Stimulated activated CD4-positive, alpha-beta T cell treated with anti-CD3 and anti-CD28 coated beads, TNF-alpha, amount 100 ng/mL, for 24 hours (primary cell): ENCODE data around the gene CRYL1.
A peak's percentile ranks its signal among the peaks of the same experiment; 100 is the strongest.
"Not testable (repeated sequence)": the region's sequence is repeated elsewhere in the genome, so short reads cannot be mapped to it uniquely, and the experiment has no call there.

Experiments
- DNase-seq, 3 experiments: peaks; one replicate each; pipeline ENCODE4 v3.0.0-alpha.2; 2020; ENCODE audit warnings: low read depth in 3 of 3

CRYL1 gene

DNA sequence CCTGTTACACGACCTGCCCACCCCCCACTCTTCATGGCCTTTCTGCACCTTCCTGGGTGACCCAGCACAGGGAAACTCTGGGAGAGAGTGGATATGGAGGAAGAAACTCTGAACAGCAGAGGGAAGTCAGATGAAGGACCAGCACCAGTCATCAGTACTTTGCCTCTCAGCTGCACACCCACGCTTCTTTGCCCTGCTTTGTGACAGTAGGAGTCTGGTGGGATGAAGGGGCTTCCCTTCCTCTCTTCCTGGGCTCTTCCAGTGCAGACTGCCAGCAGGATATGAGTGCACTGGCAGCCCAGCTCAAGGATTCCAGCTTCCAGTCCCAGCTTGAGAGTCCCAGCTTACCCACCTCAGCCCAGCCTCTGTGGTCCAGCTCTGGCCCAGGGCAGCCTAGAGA lies 68.9 kb downstream of the CRYL1 start:
- no peak for DNase-seq

DNA sequence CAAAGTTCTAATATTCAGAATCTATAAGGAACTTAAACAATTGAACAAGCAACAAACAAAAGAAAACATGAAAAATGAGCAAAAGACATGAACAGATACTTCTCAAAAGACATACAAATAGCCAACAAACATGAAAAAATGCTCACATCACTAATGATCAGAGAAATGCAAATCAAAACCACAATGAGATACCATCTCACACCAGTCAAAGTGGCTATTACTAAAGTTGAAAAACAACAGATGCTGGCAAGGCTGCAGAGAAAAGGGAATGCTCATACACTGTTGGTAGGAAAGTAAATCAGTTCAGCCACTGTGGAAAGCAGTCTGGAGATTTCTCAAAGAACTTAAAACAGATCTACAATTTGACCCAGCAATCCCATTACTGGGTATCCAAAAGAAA lies 74.3 kb downstream of the CRYL1 start:
- no peak for DNase-seq

DNA sequence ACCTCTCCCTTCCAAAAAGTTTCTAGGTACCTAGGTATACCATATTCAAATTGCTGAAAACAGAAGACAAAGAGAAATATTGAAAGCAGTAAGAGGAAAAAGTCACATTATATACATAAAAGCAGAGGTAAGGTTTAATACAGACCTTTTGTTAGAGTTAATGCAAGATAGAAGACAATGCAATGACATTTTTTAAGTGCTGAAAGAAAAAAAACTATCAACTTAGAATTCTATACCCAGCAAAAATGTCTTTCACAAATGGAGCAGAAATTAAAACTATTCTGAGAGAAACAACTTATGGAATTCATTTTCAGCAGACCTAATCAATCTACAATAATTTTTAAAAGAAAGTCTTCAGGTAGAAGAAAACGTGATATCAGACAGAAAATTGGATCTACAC lies 77.2 kb downstream of the CRYL1 start:
- no peak for DNase-seq

DNA sequence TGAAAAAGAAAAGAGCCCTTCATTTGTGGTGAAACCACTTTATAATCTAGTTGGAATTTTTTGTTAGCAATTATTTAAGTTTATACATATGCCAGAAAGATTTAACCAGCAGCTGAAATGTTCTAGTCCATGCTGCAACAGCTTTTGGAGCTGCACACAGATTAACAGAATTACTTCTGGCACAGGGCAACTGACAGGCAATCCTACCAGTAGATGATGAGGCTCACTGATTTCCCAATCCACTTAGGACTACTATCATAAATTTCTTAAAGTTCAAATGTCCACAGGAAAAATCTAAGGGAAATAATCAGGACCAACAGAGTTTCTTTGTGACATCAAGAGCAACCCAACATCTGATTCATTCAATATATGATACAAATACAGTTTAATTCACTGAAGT lies 78.8 kb downstream of the CRYL1 start:
- DNase-seq = no peak

DNA sequence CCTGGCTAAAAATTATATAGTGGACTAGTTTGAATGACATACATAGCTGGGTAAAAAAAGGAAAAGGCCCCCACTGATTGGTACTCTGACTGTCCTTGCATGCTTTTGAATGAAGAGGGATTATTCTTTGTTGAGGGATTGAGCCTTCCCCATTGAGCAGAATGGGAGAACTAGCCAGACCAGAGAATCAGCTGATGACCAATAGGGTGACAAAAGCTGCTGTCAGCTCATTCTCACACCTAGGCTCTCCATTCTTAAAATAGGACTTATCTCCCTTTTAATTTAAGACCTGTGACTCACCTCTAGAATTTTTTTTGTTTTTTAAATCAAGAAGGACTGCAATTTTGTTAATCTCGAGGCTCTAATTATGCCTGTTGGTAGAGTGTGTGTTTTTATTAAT lies 79.3 kb downstream of the CRYL1 start:
- DNase-seq = no peak

DNA sequence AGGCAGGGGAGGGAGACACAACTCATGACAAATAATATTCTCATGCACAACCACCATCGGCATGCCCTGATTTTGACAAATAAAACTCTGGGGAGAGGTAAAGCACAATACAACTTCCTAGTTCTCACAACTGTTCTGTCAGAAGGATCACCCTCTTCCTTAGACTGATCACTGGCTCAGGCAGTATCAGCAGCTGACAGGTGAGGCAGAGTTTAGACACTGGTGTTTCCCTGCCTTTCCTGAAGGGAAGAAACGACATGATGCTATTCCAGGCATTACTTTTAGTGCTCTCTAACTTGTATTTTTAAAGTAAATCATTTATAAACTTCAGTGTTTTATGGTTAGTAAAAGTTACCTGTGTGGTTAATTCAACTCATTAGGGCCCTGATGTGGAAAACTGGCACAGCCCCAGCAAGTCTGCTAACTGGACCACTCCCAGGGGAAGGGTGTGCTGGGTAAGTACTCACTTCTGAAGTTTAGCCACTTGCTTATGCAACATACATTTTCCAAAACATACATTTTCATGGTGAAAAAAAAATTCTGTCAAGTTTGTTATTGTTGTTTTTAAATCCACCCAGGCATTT lies 82.8 kb downstream of the CRYL1 start:
- DNase-seq = no peak

DNA sequence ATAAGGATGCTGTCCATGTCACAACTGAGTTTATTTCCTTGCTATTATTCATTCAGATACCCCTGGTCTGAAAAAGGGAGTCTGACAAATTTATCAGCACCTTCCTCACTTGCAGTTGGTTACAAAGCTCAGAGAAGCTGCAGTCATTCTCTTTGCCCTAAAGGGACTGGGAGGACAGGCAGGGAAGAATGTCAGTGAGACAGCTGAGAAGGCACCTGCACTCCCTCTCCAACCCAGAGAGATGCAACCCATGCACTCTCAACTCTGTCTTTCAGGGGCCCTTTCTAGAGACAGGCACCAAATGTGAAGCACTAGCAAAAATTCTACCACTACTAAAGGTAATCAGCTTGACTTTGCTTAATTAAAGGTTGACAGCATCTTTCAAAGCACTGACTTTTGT lies 83.3 kb downstream of the CRYL1 start:
- DNase-seq = no peak

DNA sequence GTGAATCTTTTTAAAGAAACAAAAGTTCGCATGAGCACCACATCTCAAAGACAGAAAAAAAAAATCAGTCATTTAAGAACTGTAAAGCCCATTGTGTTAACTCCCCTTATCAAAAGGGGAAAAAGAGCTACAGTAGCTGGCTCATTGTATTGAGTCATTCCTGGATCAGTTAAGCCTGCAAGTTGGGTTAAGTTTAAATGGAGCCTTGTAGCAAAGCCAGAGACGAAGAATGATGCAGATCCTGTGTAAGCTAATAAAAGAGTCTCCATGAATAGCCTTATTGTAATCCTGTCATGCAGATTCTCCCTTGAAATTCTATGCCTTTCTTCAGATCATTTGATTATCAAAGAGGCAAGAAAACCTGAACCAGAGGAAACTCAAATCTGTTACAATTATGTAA lies 83.8 kb downstream of the CRYL1 start:
- no peak for DNase-seq

DNA sequence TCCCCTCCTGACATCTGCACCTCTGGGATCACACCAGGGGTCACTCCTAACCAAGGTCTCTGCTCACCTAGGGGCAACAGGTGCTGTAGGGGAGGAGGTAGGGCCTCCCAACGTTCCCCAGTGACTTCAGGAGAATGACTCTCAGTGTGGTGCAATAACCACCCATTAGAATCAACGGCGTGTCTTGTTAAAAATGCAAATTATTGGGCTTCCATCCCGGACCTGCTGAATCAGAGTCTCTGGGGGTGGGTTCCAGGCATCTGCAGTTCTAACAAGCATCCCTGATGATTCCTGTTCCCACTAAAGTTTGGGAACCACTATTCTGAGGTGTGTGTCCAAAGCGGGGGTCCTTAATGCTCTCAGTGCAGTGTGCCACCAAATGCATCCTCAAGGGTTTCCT lies 84.6 kb downstream of the CRYL1 start:
- no peak for DNase-seq

DNA sequence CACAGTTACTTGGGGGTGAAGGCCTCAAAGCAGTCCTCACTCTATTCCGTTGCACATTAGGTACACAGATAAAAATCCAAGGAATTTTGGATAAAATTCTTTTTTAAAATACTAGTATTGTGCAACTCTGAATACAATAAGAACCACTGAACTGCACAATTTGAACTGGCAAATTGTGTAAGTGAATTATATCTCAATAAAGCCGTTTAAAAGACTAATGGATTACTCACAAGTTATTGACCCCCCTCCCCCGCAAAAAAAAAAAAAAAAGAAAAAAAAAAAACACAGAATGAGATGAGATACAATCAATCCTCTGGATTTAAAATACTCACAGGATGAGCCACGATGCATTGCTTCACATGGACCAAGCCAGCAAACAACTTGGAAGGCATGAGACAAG lies 86.4 kb downstream of the CRYL1 start:
- no peak for DNase-seq

DNA sequence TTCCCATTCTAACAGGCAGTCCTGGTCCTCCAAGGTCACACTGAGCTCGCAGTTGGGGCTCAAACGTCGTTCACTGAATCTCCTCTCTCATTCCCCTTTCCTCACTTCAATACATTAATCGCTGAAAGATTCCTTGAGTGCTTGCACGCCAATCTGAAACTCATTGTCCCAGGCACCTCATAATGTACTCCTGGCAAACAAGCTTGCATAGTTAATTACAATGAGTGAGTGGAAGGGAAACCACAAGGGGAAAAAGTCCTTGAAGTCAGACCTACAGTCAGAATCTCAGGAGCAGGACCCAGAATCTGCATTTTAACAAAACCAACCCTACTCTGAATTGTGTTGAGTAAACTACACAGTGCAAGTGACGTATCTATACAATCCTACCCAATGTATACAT lies 86.9 kb downstream of the CRYL1 start:
- no peak for DNase-seq

DNA sequence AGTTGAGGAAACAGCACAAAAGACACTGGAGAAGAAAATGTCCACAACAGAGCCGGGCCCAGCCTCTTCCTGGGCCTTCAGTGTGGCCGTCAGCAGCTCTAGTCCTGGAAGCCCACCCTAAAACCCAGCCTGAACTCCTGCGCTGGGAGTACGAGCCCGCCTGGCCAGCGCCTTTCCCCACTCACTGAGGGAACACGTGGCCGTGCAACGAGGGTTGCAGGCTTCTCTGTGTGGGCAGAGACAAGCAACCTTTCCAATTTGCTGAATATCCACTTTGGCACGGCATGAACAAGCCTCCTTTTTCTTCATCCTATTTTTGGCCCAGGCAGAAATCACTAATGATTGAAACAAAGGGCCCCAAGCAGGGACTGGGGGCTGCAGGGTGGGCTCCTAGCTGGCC lies 89.2 kb downstream of the CRYL1 start:
- DNase-seq = no peak

DNA sequence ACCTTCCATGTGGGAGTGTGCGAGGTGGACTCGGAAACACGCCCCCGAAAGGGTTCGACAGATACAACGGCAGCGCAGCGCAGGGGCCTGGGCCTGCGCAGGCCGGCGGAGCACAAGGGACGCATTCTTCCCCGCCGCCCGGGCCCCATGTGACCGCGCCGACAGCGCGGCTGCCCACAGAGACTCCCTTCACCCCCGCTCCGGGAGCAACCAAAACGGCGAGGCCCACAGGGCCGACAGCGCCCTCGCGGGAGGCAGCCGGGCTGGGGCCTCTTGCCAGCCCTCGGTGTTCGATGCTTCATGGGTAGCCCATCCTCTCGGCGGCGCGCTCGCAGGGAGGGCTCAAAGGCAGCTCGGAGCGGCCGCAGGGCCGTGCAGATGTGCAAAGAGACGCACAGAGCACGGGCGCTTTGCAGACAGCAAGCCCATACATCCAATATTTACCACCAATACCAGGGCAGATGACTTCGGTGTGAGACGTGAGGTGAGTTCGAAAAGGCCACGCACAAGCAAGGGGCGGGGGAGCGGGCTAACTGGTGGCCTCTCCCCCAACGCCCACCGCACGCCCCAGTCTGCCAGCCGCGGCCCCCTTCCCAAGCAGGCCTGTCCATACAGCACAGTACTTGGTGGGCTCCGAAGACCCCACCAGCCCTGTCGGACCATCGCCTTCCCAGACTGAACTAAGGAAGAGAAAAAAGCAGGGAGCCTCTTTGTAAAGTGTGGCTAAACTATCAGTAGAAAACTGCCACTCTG lies 89.9 kb downstream of the CRYL1 start:
- DNase-seq = no peak

DNA sequence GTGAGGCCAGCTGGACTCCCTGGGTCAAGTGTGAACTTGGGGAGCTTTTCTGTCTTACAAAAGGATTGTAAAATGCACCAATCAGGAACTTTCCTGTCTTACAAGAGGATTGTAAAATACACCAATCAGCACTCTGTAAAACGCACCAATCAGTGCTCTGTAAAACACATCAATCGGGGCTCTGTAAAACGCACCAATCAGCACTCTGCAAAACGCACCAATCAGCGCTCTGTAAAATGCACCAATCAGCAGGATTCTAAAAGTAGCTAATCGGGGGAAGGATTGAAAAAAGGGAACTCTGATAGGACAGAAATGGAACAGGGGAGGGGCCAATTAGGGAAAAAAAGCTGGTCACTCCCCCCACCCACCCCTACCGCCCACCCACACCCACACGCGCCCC lies 91.4 kb downstream of the CRYL1 start:
- DNase-seq = not testable (repeated sequence)

DNA sequence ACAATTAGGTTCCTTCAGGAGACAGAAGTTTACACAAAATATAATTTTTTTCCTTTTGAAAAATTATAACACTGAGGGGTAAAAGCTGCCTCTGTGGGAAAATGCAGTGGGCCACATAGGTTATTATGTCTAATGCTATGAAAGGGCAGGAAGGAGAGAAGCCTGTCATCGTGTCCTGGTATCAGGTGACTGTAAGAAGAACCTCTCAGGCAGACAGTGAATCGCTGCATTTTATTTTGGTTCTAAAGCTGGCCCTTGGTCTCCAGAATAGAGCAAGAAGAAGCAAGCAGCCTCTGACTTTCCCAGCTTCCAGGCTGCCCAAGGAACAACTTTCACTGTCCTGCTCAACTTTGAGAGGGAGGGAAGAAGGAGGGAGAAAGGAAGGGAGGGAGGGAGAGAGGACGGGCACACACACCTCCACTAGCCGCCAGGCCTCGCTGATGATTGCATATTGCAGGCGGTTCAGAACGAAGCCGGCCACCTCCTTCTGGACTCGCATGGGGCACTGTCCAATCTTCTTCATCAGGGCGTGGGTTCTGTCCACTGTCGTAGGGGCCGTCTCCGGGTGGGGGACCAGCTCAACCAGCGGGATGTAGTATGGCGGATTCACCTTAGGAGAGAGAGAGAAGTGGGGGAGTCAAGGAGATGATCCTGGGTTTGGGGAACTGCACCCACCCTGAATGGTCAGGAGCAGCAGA lies 93.8 kb downstream of the CRYL1 start:
- DNase-seq = no peak

DNA sequence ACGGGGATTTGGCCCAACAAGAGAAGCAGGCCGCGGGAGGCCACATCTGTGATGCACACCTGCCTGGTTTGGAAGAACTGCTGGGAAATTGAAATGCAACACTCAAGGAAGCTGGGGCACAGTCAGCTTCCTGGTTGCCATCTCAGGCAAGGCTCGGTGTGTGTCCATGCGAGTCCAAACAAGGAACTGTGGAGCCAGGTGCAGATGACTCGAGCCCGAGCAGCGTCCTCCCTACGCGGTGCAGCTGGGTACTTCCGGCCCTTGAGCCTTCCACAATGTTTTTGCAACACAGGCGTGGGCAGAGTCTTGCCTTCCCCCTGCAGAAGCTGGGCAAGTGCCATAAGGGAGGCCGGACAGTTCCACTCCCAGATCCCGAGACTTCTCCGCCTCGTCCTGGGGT lies 94.6 kb downstream of the CRYL1 start:
- DNase-seq = no peak

DNA sequence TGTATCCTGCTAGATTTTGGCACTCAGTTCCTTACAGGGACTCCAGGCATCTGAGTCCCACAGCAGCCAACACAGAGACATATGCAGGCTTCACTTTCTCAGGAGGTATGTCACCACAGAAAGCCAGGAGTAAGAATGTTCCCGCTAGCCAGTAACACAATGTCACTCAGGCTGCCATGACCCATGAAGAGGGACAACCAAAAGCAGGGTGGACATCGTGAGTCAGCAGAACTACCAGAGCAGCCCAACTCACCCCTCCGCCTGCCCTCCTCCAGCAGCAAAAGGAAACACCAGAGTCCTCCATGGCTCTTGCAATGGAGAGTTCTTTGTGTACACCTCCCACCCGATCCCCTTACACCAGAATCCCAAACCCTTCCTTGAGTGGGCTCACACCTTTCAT lies 95.4 kb downstream of the CRYL1 start:
- no peak for DNase-seq

DNA sequence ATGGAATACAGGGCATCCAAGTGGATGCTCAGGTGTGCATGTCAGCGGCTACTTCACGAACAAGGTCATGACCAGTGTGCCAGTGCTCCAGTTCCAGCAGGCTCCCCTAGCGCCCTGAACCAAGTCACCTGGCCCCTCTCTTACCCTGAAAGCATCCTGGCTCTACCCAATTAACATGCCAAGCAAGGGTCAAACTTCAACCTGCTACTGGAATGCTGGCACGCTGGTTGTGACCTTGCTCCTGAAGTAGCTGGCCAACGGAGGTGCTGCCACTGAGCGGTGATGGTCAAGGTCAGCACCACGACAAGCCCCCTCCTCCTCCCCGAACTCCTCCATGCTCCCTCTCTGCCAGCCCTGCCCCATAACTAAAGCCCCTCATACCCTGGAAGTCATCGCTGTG lies 96.0 kb downstream of the CRYL1 start:
- no peak for DNase-seq

DNA sequence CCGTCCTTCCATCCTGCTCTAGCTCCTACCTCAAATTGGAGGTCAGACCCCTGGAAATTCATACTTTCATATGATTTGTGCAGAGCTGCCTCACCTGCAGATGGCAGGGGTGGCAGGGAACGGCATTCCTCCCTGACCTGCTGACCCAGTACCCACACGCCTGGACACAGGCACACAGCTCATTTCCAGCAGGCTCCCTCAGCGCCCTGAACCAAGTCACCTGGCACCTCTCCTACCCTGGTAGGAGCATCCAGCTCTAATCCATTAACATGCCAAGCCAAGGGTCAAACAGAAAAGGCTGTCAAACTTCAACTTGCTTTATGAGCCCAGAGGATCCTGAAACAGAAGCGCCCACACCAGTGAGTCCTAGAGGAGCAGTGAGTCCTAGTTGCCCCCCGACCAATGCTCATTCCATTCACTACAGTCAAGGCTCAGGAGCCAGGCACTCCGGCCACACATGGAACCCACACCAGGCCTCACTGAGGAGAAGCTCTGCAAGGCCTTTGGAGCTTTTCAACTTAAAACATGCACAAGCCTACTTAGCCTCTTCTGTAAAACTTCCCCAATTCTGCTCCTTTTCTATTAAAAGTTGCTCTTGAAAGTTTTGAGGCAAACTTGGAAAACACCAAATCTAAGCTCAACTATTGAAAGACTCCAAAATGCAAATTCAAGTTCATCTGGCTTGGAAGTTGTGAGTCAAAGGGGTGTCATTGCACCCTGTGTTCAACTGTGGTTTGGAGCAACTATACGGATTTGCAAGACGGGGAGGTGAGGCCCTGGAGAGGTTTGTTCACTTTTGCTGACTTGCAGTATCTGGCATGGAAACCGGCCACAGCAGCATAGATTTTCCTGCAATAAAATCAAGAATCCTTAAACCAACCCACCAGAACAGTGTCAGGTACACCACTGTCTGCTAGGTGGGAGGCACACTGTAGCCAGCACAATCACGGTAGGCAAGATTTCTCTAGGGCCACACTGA lies 96.7 kb downstream of the CRYL1 start:
- no peak for DNase-seq

DNA sequence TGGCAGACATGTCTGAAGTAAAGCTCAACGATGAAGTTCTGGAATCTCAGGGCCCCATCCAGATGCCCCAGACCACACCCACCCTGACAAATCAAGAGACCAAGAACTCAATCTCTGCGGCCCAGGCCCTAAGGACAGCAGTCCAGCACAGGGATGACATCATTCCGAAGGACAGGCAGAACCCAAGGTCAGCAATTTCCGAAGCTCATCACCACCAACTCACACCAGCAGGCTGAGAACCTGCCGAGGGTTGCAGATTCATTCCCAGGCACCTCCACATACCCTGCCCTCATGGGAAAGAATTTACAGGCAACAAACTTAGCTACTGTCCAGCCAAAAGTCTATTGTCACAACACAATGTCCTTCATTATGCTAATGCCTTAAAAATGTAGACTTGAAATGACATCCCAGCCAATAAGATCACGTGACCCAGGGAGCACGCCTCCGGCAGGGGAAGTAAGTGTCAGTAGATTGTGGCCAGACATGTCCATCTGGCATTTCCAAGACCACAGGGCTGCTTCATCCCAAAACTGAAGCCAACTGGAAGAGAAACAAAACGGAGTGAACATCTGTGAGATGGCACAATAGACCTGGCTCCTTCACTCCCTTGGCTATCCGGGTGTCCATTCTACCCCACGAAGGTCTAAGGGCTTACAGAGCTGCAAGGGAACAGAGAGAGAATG lies 98.8 kb downstream of the CRYL1 start:
- no peak for DNase-seq

DNA sequence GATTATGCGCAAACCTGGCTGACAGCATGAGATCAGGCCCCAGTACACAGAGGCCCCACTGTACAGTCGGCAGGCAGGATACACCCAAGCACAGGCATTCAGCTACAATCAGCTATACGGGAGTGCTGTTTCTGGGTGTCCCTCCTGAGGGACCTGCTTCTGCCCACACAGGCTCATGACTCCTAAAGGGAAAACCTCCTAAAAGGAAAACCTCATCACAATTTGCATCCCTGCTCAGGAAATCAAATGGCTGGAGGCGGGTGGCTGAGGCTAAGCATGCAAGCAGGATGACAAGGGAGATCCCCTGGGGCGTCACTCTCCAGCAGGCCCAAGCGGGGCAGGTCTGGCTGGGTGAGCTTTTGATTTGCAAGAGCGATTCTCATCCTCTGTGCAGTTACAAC lies 99.8 kb downstream of the CRYL1 start:
- DNase-seq = peak in 1 of 3 experiments; percentile 32

DNA sequence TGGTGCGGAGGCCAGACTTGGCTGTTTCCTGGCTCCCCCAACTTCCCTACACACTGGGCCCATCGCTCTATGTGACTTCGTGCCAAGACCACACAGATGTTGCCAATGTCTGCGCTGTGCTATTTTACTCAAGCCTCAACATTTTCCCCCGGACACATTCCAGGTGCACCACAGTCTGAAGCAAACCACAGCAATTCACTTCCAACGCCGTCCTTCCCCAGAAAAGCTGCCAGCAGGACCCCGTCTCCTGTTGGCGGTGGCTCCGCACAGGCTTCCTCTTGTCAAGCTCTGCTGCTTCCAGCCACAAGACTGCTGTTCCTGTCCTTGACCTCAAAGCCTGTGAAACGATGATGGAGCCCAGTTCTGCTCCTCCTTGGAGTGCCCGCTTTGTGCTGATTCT lies 100.7 kb downstream of the CRYL1 start:
- DNase-seq = no peak
